ENCODE data around the gene FBXL4.
"Not testable (repeated sequence)": the region's sequence is repeated elsewhere in the genome, so short reads cannot be mapped to it uniquely, and the experiment has no call there.

The FBXL4 gene

GRCh38 chr6:98906342-98906741 is 41.4 kb downstream of the FBXL4 start:
- H3K36me3 Mint-ChIP-seq (ENCODE audit: insufficient read depth): peaks cover 19% of the 10 kb centered on the region
- ATAC-seq (replicated peaks; ENCODE audit: extremely low read depth, poor library complexity, severe bottlenecking); H3K27ac Mint-ChIP-seq (ENCODE audit: low read depth): not testable (repeated sequence)

GRCh38 chr6:98905759-98906158 is 42.0 kb downstream of the FBXL4 start:
- ATAC-seq (replicated peaks; ENCODE audit: extremely low read depth, poor library complexity, severe bottlenecking): no peak
- H3K27me3 Mint-ChIP-seq: no peaks in the 10 kb centered on the region
- H3K4me1 Mint-ChIP-seq: no peaks in the 10 kb centered on the region
- no peak overlapping the region for H3K4me3 Mint-ChIP-seq
- no peak for DNase-seq (ENCODE audit: low spot score in 2 of 2)
- H3K9me3 Mint-ChIP-seq: no peaks in the 10 kb centered on the region
- no peak overlapping the region for H3K27ac Mint-ChIP-seq (ENCODE audit: low read depth)
- peaks cover 21% of the 10 kb centered on the region for H3K36me3 Mint-ChIP-seq (ENCODE audit: insufficient read depth)

More at GRCh38 chr6:98906342-98906741, 41.4 kb downstream of the FBXL4 start:
- not testable (repeated sequence) for H3K27me3 Mint-ChIP-seq; H3K4me3 Mint-ChIP-seq; H3K4me1 Mint-ChIP-seq; DNase-seq (ENCODE audit: low spot score in 2 of 2); H3K9me3 Mint-ChIP-seq

DNA sequence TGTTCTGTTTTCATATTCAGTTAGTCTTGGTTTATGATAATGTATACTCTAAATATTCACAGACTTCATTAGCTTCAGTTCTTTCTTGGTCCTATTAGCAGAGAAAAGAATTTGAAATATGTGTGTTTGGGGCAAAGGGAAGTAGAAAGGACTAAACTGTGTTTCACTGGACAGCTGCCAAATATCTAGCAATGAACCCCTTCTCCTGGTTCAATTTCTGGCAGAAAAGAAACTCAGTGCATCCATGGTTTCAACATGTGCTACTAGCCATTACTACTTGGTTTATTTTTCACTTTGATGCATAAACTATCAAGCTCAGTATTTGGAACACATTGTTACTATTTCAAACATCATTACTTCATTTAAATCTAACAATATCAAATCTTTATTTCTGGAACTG is 43.6 kb downstream of the FBXL4 start:
- Mint-ChIP-seq H3K27me3 (no peaks in the 10 kb centered on the region), H3K9me3 (no peaks in the 10 kb centered on the region), H3K27ac (ENCODE audit: low read depth) (no peak overlapping the region), H3K4me3 (no peak overlapping the region), H3K36me3 (ENCODE audit: insufficient read depth) (peaks cover 24% of the 10 kb centered on the region), H3K4me1 (no peaks in the 10 kb centered on the region)
- DNase-seq (ENCODE audit: low spot score in 2 of 2): no peak
- no peak for ATAC-seq (replicated peaks; ENCODE audit: extremely low read depth, poor library complexity, severe bottlenecking)

DNA sequence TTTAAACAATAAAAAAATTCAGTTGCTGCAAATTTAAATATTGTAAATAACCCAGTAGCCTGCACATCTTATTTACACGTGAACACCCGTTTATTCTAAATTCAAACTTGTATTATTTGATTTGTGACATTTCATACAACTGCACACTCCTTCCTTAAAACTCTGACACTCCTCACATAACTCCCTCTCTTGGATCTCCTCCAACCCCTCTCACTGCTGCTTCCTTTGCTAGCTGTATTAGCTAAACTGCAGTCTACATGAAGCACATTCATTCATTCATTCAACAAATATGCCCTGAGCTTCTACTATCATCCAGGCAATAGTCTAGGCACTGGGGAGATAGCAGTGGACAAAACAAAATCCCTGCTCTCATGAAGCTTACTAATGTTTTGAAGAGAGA is 47.0 kb downstream of the FBXL4 start:
- ATAC-seq (replicated peaks; ENCODE audit: extremely low read depth, poor library complexity, severe bottlenecking): no peak
- H3K4me3 Mint-ChIP-seq: no peak overlapping the region
- peaks cover 28% of the 10 kb centered on the region for H3K36me3 Mint-ChIP-seq (ENCODE audit: insufficient read depth)
- H3K4me1 Mint-ChIP-seq: no peaks in the 10 kb centered on the region
- DNase-seq (ENCODE audit: low spot score in 2 of 2): no peak
- no peaks in the 10 kb centered on the region for H3K27me3 Mint-ChIP-seq
- H3K9me3 Mint-ChIP-seq: no peaks in the 10 kb centered on the region
- H3K27ac Mint-ChIP-seq (ENCODE audit: low read depth): no peak overlapping the region

DNA sequence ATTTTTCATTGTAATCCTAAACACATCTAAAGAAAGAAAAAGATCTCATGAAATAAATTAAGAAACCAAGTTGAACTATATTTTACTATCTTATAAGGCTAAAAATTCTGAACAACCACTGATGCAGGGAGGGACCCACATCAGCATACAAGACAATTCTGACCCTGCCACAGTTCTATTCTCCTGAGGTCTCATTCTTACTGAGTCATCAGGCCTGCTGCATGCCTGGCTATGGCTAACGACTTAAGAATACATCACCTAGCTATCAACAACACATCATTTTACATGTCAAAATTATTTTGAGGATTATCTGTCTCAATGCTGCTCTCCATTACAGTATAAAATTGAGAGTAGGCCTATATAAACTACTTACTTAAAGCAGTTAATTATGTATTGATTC is 52.9 kb downstream of the FBXL4 start:
- no peaks in the 10 kb centered on the region for H3K9me3 Mint-ChIP-seq
- H3K36me3 Mint-ChIP-seq (ENCODE audit: insufficient read depth): peaks cover 28% of the 10 kb centered on the region
- no peaks in the 10 kb centered on the region for H3K27me3 Mint-ChIP-seq
- no peak overlapping the region for H3K4me3 Mint-ChIP-seq
- H3K4me1 Mint-ChIP-seq: no peaks in the 10 kb centered on the region
- ATAC-seq (replicated peaks; ENCODE audit: extremely low read depth, poor library complexity, severe bottlenecking) (no peak), DNase-seq (ENCODE audit: low spot score in 2 of 2) (no peak)
- H3K27ac Mint-ChIP-seq (ENCODE audit: low read depth): no peak overlapping the region

GRCh38 chr6:98887650-98888049 is 60.1 kb downstream of the FBXL4 start:
- H3K27ac Mint-ChIP-seq (ENCODE audit: low read depth): no peak overlapping the region
- no peak overlapping the region for H3K4me3 Mint-ChIP-seq
- H3K9me3 Mint-ChIP-seq: no peaks in the 10 kb centered on the region
- no peak for ATAC-seq (replicated peaks; ENCODE audit: extremely low read depth, poor library complexity, severe bottlenecking)
- H3K4me1 Mint-ChIP-seq: no peaks in the 10 kb centered on the region
- peaks cover 9% of the 10 kb centered on the region for H3K36me3 Mint-ChIP-seq (ENCODE audit: insufficient read depth)
- H3K27me3 Mint-ChIP-seq: no peaks in the 10 kb centered on the region
- DNase-seq (ENCODE audit: low spot score in 2 of 2): no peak

DNA sequence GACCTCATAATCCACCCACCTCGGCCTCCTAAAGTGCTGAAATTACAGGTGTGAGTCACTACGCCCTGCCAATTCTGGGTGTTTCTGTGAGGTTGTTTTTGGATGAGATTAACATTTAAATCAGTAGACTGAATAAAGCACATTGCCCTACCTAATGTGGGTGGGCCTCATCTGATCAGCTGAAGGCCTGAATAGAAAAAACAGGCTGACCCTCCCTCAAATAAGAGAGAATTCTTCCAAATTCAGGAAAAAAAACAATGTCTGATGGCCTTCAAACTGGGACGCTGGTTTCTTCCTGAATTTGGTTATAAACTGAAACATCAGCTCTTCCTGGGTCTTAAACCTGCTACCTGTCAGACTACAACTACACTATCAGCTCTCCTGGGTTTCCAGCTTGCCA is 62.4 kb downstream of the FBXL4 start:
- Mint-ChIP-seq H3K9me3 (no peaks in the 10 kb centered on the region), H3K4me3 (no peak overlapping the region), H3K27me3 (no peaks in the 10 kb centered on the region), H3K27ac (ENCODE audit: low read depth) (no peak overlapping the region), H3K36me3 (ENCODE audit: insufficient read depth) (peaks cover 5% of the 10 kb centered on the region), H3K4me1 (no peaks in the 10 kb centered on the region)
- ATAC-seq (replicated peaks; ENCODE audit: extremely low read depth, poor library complexity, severe bottlenecking): no peak
- DNase-seq (ENCODE audit: low spot score in 2 of 2): no peak

- peak overlapping the region; percentile 36 for H3K27ac Mint-ChIP-seq (ENCODE audit: low read depth)
Observed at GRCh38 chr6:98880486-98880885, 67.3 kb downstream of the FBXL4 start.

GRCh38 chr6:98877250-98877649 is 70.5 kb downstream of the FBXL4 start:
- no peaks in the 10 kb centered on the region for H3K27me3 Mint-ChIP-seq
- ATAC-seq (replicated peaks; ENCODE audit: extremely low read depth, poor library complexity, severe bottlenecking) (no peak), DNase-seq (ENCODE audit: low spot score in 2 of 2) (no peak)
- H3K4me1 Mint-ChIP-seq: no peaks in the 10 kb centered on the region
- no peaks in the 10 kb centered on the region for H3K9me3 Mint-ChIP-seq
- no peak overlapping the region for H3K4me3 Mint-ChIP-seq
- H3K36me3 Mint-ChIP-seq (ENCODE audit: insufficient read depth): peaks cover 5% of the 10 kb centered on the region
- no peak overlapping the region for H3K27ac Mint-ChIP-seq (ENCODE audit: low read depth)

More at GRCh38 chr6:98880486-98880885, 67.3 kb downstream of the FBXL4 start:
- DNase-seq (ENCODE audit: low spot score in 2 of 2) (no peak), ATAC-seq (replicated peaks; ENCODE audit: extremely low read depth, poor library complexity, severe bottlenecking) (no peak)
- Mint-ChIP-seq H3K36me3 (ENCODE audit: insufficient read depth) (peaks cover 6% of the 10 kb centered on the region), H3K9me3 (no peaks in the 10 kb centered on the region), H3K27me3 (no peaks in the 10 kb centered on the region), H3K4me1 (no peaks in the 10 kb centered on the region), H3K4me3 (no peak overlapping the region)

GRCh38 chr6:98875375-98875774 is 72.4 kb downstream of the FBXL4 start:
- ATAC-seq (replicated peaks; ENCODE audit: extremely low read depth, poor library complexity, severe bottlenecking): no peak
- no peak for DNase-seq (ENCODE audit: low spot score in 2 of 2)
- Mint-ChIP-seq H3K4me1 (no peaks in the 10 kb centered on the region), H3K9me3 (no peaks in the 10 kb centered on the region), H3K4me3 (no peak overlapping the region), H3K36me3 (ENCODE audit: insufficient read depth) (peaks cover 5% of the 10 kb centered on the region), H3K27ac (ENCODE audit: low read depth) (no peak overlapping the region), H3K27me3 (no peaks in the 10 kb centered on the region)

GRCh38 chr6:98871821-98872220 is 75.9 kb downstream of the FBXL4 start:
- no peaks in the 10 kb centered on the region for H3K27me3 Mint-ChIP-seq
- no peak overlapping the region for H3K27ac Mint-ChIP-seq (ENCODE audit: low read depth)
- peaks cover 2% of the 10 kb centered on the region for H3K36me3 Mint-ChIP-seq (ENCODE audit: insufficient read depth)
- no peaks in the 10 kb centered on the region for H3K4me1 Mint-ChIP-seq
- DNase-seq (ENCODE audit: low spot score in 2 of 2) (no peak), ATAC-seq (replicated peaks; ENCODE audit: extremely low read depth, poor library complexity, severe bottlenecking) (no peak)
- H3K9me3 Mint-ChIP-seq: no peaks in the 10 kb centered on the region
- H3K4me3 Mint-ChIP-seq: no peak overlapping the region

DNA sequence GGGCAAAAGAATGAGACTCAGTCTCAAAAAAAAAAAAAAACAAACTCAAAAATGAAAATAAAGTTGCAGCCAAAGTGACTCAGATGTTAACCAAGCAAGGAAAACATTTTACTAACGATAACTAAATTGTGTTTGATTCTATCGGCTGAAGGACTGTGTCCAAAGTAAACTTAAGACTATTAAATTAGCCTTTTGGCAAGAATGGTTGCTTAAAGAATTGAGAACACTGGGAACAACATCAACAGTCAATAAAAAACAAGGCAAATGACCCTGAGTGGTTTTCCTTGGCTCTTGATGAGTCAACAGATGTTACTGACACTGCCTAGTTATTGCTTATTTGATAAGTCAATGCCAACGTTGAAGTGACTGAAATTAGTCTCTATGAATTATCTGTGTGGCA is 76.7 kb downstream of the FBXL4 start:
- Mint-ChIP-seq H3K4me1 (no peaks in the 10 kb centered on the region), H3K9me3 (no peaks in the 10 kb centered on the region), H3K36me3 (ENCODE audit: insufficient read depth) (peaks cover 2% of the 10 kb centered on the region), H3K27ac (ENCODE audit: low read depth) (no peak overlapping the region), H3K4me3 (no peak overlapping the region), H3K27me3 (no peaks in the 10 kb centered on the region)
- DNase-seq (ENCODE audit: low spot score in 2 of 2): no peak
- no peak for ATAC-seq (replicated peaks; ENCODE audit: extremely low read depth, poor library complexity, severe bottlenecking)

- DNase-seq (ENCODE audit: low spot score in 2 of 2): no peak
- H3K4me1 Mint-ChIP-seq: no peaks in the 10 kb centered on the region
- no peaks in the 10 kb centered on the region for H3K9me3 Mint-ChIP-seq
- H3K4me3 Mint-ChIP-seq: no peak overlapping the region
- no peak overlapping the region for H3K27ac Mint-ChIP-seq (ENCODE audit: low read depth)
- H3K27me3 Mint-ChIP-seq: no peaks in the 10 kb centered on the region
- H3K36me3 Mint-ChIP-seq (ENCODE audit: insufficient read depth): peaks cover 2% of the 10 kb centered on the region
- no peak for ATAC-seq (replicated peaks; ENCODE audit: extremely low read depth, poor library complexity, severe bottlenecking)
Observed at GRCh38 chr6:98864497-98864896, 83.2 kb downstream of the FBXL4 start.

All from central memory CD8-positive, alpha-beta T cell (primary cell).